Measurements from ENCODE around the gene PRORP.
"Not testable (repeated sequence)": the region's sequence is repeated elsewhere in the genome, so short reads cannot be mapped to it uniquely, and the experiment has no call there.

Gene PRORP

DNA sequence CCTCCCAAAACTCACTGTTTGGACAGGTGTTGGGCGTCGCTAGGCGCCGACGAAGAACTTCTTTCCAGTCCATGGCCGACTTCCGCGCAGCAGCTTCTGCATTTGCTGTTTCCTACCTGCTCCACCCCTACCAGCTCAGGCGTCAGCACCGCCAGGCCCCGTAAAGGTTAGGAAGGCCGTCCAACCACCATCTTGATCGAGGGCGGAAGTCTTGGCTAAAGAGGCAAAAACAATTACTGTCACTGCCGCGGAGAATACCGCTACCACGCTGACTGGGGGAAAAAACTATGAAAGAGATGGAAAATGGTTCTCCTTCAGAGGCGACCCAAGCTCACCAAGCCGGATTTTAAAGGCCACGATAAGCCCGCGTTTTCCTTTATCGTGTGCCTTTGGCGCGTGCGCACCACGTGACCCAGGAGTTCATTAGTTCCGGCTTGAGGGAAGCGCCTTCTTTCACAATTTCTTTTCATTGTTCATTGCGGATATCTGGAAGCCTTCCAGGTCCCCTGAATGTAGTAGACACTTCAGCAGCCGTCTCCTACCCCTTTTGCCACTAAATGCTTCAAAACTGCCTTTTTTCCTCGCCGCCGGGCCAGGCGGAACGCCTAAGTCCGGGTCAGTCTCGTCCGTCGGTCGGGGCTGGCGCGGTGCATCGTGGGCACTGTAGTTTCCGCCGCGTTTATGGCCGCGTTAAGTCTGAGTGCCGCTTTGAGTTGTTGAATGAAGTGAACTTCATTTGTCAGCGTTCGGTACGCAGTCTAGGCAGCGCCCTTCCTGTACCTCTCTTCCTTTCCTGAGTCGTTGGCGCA is at the start of gene PRORP, which contains the start of gene PPP2R3C:
PRORP (plus strand) TSS at position 666 of the 809 bp plus-strand sequence. CDS start 694 bp downstream, outside the sequence.
PPP2R3C (minus strand) TSS at position 104 of the 809 bp plus-strand sequence; CDS start at position 73, 31 bp downstream.
- peak; percentile 91 for DNase-seq

DNA sequence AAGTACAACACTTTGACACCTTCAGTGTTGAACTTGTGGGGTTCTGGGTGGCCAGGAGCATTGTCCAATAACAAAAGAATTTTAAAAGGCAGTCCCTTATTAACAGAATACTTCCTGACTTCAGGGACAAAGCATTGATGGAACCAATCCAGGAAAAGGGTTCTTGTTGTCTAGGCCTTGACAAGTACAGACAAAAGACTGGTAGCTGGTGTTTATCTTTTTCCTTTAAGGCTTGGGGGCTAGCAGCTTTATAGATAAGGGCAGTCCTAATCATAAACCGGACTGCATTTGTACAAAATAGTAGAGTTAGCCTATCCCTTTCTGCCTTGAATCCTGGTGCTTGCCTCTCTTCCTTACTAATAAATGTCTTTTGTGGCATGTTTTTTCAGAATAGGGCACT is 48.9 kb upstream of the PRORP start:
- DNase-seq = no peak

DNA sequence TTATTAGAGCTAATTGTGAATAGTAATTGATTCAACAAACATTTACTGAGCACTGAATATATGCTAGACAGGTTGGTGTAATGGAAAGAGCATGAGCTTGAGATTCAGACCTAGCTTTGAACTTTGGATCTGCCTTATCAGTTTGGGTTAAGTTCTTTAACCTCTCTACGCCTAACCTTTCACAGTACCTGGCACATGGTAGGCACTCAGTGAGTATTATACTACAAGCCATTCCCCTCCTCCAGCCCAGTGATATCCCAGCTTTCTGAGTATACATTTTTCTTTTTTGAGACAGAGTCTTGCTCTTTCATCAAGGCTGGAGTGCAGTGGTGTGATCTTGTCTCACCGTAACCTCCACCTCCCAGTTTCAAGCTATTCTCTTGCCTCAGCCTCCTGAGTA is 44.3 kb upstream of the PRORP start:
- no peak for DNase-seq

DNA sequence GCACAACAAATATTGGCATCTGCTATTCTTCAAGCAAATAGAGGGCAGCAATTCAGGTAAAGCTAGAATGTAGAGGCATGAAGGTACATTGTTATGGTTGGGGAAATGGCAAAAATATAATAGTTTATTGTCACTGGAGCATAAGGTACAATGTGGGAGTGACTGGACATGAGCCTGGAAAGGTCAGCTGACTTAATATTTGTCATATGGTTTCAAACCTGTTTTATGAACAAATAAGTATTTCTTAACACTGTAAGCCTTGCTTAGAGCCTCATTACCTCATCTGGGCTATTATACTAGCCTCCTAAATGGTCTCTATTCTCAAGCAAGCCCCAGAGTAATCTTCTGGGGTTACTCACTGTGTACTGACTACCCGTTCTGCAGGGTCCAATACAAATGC is 42.6 kb upstream of the PRORP start:
- DNase-seq = no peak

DNA sequence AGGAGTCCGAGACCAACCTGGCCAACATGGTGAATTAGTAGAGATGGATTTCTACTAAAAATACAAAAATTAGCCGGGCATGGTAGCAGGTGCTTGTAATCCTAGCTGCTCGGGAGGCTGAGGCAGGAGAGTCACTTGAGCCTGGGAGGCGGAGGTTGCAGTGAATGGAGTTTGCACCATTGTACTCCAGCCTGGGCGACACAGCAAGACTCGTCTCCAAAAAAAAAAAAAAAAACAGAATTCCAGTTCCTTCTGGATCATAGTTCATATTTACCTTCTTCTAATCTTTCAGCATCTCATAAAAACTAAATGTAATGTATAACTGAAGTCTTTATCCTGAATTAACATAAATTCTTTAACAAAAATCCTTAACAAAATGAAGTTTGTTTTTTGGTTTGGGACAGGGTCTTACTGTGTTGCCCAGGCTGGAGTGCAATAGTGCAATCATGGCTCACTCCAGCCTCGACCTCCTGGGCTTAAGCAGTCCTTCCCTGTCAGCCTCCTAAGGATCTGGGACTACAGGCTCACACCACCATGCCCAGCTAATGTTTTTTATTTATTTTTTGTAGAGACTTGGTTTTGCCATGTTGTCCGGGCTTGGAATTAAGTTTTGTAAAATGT is 38.7 kb upstream of the PRORP start:
- no peak for DNase-seq

DNA sequence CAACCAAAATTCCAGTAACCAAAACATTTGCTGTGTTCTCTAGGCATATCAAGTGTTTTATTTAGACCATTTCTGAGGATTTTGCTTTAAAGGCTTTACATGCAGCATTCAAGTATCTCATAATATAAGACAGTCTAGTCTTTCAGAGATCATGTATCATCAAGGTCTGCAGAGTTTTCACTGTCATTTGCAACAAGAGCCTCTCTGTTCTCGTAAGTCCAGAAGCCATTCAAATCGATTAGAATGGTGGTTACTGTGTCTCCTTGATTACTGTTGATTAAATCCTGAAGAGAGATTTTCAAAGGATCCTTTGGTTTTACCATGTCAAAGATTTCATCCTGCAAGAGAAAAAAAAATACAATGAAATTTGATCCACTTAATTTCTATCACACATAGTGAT is 36.9 kb upstream of the PRORP start:
- DNase-seq = no peak

DNA sequence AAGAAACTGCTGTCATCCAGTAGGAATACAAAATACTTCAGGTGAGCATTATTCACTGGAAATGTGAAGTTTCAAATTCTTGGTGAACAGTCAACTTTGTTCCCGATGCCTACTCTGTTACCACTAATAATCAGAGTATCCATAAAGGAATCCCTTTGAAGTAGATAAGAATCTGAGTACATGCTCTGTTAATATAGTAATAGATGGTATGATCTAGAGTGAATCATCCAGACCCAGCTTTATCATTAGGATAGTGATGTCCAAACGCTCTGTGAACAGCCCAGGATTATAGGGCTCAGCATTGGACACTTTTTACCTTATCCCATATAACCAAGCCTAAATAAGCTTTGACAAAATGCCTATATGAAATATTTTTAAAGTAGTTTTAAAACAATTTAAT is 33.8 kb upstream of the PRORP start:
- no peak for DNase-seq

DNA sequence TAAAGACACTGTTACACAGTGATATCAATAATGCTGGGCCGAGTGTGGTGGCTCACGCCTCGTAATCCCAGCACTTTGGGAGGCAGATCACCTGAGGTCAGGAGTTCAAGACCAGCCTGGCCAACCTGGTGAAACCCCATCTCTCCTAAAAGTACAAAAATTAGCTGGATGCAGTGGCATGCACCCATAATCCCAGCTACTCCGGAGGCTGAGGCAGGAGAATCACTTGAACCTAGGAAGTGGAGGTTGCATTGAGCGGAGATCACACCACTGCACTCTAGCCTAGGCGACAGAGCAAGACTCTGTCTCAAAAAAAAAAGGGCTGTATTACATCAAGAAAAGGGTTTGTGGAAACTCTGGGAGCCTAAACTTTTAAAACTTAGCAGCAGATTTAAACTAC is 27.7 kb upstream of the PRORP start:
- not testable (repeated sequence) for DNase-seq

DNA sequence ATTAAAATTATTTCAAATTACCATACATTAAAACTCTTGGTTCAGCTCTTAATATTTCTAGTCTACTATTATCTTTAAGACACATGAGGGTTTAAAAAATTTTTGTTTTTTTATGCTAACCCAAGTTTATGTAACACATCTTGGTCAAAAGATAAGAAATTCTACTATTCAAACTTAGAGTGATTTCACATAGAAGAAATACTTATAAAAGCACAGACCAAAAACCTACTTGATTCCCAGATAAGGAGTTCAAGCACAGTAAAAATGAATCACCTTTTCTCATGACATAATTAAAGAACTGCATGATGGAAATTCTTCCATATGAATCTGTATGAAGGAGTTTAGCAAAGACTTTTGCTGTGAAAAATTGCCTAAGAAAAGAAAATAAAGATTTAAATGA is 14.5 kb upstream of the PRORP start:
- DNase-seq = no peak

DNA sequence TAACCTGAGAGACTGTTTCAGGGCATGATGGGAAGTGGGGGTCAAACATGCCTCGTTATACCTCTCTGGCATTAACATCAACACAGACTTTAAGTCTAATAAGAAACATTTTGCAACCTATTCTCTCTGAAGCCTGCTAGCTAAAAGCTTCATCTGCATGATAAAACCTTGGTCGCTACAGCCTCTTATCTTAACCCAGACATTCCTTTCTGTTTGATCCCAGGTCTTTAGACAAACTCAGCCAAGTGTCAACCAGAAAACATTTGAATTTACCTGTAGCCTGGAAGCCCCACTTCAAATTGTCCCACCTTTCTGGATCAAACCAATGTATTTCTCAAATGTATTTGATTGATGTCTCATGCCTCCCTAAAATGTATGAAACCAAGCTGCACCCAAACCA is 9.7 kb upstream of the PRORP start:
- no peak for DNase-seq

DNA sequence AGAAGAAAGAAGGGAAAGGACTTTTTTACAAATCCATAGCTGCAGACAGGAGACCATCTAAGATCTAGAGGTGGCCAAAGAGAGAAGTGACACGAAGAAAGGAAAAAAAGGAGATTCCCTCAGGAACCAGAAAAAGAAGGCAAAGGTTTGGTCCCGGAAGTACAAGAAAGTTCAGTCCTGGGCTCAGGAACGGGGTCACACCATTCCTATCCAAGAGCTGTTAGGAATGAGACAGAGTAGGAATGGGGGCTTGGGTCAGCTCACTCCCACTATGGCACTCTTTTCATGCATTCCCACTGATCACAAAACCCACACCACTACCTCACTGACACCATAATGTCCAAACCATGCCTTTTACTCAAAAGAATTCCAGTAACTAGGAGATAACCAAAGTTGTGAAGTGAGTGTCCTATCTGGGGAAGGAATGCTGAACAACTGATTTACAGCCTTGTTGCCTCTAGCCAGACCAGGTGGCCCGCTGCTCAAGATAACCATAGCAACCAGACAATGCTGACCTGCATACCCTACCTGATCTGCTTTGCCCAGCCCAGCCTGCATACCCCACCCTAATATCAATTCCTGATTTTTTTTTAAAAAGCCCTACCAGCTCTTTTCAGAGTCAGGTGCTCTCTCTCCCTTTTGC is 8.9 kb upstream of the PRORP start:
- no peak for DNase-seq

DNA sequence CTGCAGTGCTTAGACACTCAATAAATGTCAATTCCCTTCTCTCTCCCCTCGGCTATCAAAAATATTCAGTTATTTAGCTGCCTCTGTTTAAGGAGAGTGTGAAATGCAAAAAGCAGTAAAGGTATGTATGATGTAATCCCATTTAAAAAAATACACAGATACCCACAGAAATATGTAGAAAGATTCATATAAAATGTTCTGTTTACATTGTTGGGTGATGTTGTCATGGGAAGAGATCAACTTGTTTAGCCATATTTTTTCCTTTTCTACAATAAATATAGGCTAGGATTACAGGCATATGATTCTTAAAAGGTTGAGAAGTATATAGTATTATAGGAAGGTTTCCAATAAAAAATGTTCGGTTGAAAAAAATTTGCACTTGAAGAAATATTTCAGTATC is 8.3 kb upstream of the PRORP start:
- no peak for DNase-seq

DNA sequence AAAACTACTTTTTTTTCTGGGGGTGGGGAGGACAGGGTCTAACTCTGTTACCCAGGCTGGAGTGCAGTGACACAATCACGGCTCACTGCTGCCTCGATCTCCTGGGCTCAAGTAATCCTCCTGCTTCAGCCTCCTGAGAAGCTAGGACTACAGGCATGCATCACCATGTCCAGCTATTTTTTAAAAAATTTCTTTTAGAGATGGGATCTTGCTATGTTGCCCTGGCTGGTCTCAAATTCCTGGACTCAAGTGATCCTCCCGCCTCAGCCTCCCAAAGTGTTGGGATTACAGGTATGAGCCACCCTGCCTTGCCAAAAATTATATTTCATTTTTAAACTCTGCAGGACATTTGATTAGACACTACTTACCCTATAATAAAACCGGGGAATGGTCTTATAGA is 6.1 kb upstream of the PRORP start:
- no peak for DNase-seq

DNA sequence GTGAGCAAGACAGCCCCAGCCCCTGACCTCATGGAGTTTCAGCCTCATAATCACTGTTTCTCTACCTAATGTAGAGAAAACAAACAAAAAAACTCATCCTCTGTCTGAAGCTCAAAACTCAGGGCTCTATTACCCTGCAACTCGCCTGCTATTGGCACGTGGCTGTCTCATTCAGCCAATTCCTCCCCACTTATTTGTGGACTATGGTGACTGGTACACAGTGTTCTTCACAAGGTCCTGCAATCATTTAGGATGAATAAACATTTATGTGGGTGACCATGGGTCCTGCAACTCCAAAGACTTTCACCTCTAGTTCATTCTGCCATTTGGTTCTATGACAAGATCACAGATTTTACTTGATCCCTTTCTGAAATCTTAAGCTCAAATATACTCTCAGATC is 5.2 kb upstream of the PRORP start:
- no peak for DNase-seq

DNA sequence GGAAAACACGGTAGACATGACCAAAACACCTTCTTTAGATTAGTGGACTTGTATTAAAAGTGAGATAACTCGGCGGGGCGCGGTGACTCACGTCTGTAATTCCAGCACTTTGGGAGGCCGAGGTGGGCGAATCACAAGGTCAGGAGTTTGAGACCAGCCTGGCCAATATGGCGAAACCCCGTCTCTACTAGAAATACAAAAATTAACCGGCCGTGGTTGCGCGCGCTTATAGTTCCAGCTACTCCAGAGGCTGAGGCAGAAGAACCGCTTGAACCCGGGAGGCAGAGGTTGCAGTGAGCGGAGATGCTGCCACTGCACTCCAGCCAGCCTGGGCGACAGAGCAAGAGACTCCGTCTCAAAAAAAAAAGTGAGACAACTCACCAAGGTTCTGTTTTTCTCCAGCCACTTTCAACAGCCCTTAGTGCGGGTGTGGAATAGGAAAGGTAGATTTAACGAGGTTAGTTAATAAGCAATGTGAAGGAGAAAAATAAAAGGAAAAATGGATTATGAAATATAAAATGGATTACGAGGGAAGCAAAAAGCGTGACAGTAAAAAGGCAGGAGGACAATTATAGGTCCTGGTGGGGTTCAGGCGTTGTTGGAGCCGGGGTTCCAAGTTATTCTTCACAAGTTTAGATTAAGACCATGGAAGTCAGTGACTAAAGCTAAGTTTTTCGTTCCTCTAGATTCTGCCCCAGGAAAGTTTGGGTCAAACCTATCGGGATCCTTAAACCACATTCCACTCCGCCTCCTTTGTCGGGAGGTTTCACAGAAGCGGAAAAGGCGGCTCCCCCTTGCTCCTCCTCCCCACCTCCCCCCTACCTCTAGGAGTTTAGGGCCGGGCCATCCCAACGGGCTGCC is 1.1 kb upstream of the PRORP start:
- peak; percentile 20 for DNase-seq

DNA sequence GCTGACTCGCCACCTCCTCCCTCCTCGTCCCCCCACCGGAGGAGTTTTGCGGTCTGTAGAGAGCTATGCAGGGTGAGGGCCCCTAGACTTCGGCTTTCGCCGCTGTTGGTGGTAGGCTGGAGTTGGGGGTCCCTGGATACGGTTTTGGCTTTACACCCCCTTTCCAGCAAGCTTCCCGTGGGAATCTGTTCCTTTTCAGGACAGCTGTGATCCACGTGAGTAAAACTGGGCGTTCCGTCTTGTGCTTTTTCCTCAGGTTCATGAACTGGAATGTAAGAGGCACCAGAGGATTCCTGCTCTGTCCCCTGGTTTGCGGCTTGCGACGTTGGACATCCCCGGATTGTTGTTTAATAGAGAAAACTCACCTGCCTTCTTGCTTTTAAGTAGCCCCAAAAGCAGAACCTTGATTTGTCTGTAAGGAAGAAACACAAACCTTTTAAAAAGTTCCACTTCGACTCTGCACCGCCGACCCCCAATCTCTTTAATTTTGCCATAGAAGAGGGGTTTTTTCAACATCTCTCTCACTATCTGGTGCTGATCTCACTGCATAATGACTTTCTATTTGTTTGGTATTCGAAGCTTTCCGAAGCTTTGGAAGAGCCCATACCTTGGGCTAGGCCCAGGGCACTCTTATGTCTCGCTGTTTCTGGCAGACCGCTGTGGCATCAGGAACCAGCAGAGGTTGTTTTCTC is 490 bp downstream of the PRORP start:
- DNase-seq = peak; percentile 25

DNA sequence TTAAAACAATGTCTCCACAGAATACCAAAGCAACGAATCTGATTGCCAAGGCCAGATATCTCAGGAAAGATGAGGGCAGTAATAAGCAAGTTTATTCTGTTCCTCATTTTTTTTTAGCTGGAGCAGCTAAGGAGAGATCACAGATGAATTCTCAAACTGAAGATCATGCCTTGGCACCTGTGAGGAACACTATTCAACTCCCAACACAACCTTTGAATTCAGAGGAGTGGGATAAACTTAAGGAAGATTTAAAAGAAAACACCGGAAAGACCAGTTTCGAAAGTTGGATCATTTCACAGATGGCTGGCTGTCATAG is 994 bp downstream of the PRORP start:
- DNase-seq = no peak

DNA sequence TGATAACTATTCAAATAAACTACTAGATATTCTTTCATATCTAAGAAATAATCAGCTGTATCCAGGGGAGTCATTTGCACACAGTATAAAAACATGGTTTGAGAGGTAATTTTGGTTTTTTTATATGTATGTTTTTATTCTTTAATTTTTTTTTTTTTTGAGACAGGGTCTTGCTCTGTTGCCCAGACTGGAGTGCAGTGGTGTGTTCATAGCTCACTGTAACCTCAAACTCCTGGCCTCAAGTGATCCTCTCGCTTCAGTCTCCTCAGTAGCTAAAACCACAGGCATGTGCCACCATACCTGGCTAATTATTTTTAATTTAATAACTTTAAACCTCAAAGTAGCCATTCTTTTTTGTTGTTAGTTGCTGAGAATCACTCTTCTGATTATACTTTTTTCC is 1.8 kb downstream of the PRORP start:
- DNase-seq = no peak

DNA sequence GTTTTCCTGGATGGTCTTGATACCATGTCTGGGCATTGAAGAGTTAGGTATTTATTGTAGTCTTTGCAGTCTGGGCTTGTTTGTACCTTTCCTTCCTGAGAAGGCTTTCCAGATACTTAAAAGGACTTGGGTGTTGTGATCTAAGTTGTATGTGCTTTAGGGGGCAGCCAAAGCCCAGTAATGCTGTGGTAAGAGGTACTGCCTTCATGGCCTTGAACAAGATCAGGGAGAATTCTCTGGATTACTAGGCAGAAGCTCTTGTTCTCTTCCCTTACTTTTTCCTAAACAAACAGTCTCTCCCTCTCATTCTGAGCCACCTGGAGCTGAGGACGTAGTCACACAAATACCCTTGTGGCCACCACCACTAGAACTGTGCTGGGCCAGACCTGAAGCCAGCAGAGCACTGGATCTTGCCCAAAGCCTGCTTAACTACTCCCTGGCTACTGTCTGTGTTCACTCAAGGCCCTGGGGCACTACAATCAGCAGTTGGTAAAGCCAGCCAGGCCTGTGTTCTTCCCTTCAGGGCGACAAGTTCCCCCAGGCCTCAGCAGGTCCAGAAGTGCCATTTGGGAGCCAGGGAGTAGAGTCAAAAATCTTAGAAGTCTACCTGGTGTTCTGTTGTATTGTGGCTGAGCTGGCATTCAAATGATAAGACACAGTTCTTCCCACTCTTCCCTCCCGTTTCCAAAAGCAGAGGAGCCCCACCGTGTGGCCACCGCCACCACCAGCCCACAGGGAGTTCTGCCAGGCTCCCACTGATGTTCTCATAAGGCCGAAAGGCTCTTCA is 11.4 kb downstream of the PRORP start:
- DNase-seq = no peak

DNA sequence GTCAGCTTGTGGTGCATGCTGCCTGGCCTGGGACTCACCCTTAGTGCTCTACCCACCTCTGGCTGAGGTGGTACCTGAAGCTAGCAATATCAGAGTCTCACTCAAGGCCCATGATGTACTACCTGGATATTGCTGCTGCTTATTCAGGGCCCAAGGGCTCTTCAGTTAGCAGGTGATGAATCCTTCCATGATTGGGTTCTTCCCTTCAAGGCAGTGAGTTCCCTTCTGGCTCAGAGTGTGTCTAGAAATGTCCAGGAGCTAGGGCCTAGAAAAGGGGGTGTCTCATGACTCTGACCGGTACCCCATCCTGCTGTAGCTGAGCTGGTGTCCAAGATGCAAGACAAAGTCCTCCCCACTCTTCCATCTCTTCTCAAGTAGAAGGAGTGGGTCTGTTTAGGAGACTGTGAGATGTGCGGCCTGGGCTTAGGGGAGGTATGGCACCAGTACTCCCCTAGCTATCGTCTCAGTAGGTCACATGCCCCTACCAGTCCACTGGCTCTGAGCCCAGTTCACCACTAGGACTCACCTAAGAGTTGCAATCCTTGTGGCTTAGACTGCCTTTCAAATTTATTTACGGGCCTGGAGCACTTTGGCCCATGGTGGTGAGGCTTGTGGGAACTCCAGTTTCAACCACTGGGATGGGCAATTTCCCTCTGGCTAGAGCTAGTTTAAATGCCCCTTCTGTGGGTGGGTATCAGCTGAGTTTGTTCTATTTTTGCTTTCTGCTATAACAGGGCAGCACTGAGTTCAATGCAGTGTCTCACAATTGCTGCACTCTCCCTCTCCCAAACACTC is 12.2 kb downstream of the PRORP start:
- DNase-seq = no peak

DNA sequence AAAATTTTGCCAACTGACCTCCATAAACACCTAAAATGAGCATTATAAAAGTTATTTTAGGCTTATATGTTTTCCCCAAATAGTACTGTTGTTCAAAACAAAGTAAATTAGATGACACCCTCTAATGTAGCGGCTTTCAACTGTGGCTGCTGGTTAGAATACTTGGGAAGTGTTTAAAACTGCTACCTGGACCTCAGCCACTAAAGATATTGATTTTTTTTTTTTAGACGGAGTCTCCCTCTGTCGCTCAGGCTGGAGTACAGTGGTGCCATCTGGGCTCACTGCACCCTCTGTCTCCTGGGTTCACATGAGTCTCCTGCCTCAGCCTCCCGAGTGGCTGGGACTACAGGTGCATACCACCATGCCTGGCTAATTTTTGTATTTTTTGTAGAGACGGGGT is 16.2 kb downstream of the PRORP start:
- DNase-seq = no peak

All from activated CD4-positive, alpha-beta T cell treated with anti-CD3 and anti-CD28 coated beads for 48 hours (primary cell).